KBM-7 (cell line): Measurements from ENCODE around the gene INHBC.
"Not testable (repeated sequence)": the region's sequence is repeated elsewhere in the genome, so short reads cannot be mapped to it uniquely, and the experiment has no call there.

Source experiments
- DNase-seq: peaks from one replicate; pipeline ENCODE4 v3.0.0-alpha.2; 2015
- in situ Hi-C: fragments of 300-500 bp; cut with MboI; formaldehyde crosslinking; loops from 2 replicates; pipeline ENCODE4 v1.14.3; 2020; ENCODE audit warnings: low sequenced_read_pairs, low pct_unique_long_range_greater_than_20kb, mixed read lengths

INHBC gene

GRCh38 chr12:57434517-57435223 lies at the start of gene INHBC:
Gene INHBC (plus strand): TSS chr12:57434784. CDS start chr12:57434887, 103 bp downstream.
- DNase-seq = no peak
- in situ Hi-C loops = no loop called here

GRCh38 chr12:57385586-57385985 lies 49.0 kb upstream of the INHBC start:
- no peak for DNase-seq
- in situ Hi-C loops = no loop called here

GRCh38 chr12:57386187-57386720 lies 48.3 kb upstream of the INHBC start:
- no peak for DNase-seq
- in situ Hi-C loops = no loop called here

- in situ Hi-C loops = no loop called here
- DNase-seq = no peak
Observed at GRCh38 chr12:57388425-57388824, 46.2 kb upstream of the INHBC start.

GRCh38 chr12:57389033-57389432 lies 45.6 kb upstream of the INHBC start:
- in situ Hi-C loops = no loop called here
- DNase-seq = no peak

GRCh38 chr12:57390174-57390573 lies 44.4 kb upstream of the INHBC start:
- in situ Hi-C loops = no loop called here
- no peak for DNase-seq

- DNase-seq = no peak
- in situ Hi-C loops = no loop called here
Observed at GRCh38 chr12:57395121-57395520, 39.5 kb upstream of the INHBC start.

GRCh38 chr12:57397441-57397840 lies 37.1 kb upstream of the INHBC start:
- in situ Hi-C loops = no loop called here
- DNase-seq = no peak

GRCh38 chr12:57399718-57400463 lies 34.7 kb upstream of the INHBC start:
- in situ Hi-C loops, DNase-seq: not testable (repeated sequence)

- no peak for DNase-seq
- in situ Hi-C loops = no loop called here
Observed at GRCh38 chr12:57401165-57401564, 33.4 kb upstream of the INHBC start.

GRCh38 chr12:57402156-57402555 lies 32.4 kb upstream of the INHBC start:
- DNase-seq, in situ Hi-C loops: not testable (repeated sequence)

GRCh38 chr12:57404966-57405640 lies 29.5 kb upstream of the INHBC start:
- DNase-seq = no peak
- in situ Hi-C loops = no loop called here

GRCh38 chr12:57410534-57410933 lies 24.1 kb upstream of the INHBC start:
- in situ Hi-C loops = no loop called here
- no peak for DNase-seq

GRCh38 chr12:57414160-57414559 lies 20.4 kb upstream of the INHBC start:
- in situ Hi-C loops, DNase-seq: not testable (repeated sequence)

- DNase-seq = no peak
- in situ Hi-C loops = no loop called here
Observed at GRCh38 chr12:57415088-57415487, 19.5 kb upstream of the INHBC start.

- DNase-seq = no peak
- in situ Hi-C loops = no loop called here
Observed at GRCh38 chr12:57416039-57416996, 18.3 kb upstream of the INHBC start.

- DNase-seq = no peak
- in situ Hi-C loops = no loop called here
Observed at GRCh38 chr12:57418255-57418654, 16.3 kb upstream of the INHBC start.

GRCh38 chr12:57419495-57419894 lies 15.1 kb upstream of the INHBC start:
- no peak for DNase-seq
- in situ Hi-C loops = no loop called here

GRCh38 chr12:57420482-57420881 lies 14.1 kb upstream of the INHBC start:
- DNase-seq = no peak

More at GRCh38 chr12:57420482-57420881, 14.1 kb upstream of the INHBC start:
- in situ Hi-C loops = no loop called here
